Measurements from ENCODE around the gene METTL24. TPM values are rescaled to one million over a fixed set of nuclear protein-coding genes. Genes with fewer than 3 reads are reported as not detected.
"Not testable (repeated sequence)": the region's sequence is repeated elsewhere in the genome, so short reads cannot be mapped to it uniquely, and the experiment has no call there.

METTL24 gene
- total RNA-seq, 1 donor from 2014 or later, result not detected

DNA sequence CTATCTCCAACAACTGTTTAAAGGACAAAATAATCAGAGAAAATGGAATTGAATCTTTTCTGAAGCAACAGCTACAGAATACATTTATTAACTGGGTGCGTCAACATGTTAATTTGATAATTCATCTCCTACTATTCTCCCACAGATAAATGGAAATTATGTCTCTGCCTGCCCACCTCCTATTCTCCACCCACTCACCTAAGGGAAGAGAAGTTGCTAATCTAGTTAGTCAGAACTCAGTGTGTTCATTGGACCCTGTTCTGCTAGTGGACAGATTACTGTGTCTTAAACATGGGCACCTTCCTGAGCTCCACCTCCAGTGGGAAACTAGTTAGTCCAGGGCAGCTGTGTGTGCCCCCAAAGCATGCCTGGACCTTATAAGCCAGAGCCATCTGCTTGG is 41.0 kb downstream of the METTL24 start:
- no peak for DNase-seq (ENCODE audit: low read depth in 2 of 2)

DNA sequence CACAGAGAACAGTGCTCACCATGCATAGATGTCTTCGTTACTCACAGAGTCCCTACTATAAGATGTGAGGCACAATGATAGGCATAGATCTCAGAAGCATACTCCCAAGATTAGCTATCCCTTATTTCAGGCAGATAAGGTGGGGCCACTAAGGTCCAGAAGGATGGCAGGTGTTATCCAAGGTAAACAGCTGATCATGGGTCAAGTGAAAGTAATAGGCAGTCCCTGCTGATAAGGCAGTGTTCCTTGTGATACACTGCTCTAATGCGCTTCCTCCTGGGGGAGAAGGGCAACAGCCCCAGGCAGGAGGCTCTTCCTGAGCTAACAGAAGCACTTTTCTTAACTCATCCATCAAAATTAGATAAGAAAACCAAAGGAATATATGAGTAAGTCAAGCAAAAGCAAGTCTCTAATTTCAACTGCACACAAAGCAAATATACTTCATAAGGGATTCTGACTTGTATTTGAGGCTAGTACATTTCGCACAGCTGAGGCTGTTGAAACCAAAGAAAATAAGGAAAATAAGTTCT is 42.2 kb downstream of the METTL24 start:
- DNase-seq (ENCODE audit: low read depth in 2 of 2), result no peak

DNA sequence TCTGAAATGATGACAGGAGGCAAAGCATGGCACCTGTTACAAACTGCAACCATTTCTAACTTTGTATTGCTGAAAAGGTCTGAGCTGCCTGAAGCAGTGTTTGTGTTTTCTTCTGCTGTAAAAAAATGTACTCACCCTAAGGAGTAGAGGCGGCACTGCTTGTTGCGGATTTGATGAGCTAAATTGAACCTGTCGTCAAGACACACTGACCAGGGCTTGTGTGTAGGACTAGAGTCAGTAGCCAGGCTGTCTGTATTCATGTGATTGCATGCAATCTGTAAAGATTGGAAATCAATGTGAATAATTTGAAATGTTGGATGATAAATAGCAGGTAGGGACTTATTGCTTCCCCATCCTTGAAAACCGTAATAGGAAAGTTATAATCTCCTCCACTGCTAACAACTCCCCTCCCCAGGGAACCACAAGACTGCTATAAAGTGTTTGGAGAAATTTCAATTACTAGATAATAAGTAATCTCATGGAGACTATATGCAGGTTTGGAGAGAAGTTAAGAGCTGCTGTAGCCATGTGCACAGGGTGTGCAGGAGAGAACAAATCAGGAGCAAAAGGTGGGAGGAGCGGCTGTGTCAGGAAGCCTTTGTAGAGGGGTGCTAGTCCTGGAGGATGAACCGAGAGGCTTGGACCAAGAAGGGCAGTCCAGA is 42.8 kb downstream of the METTL24 start:
- no peak for DNase-seq (ENCODE audit: low read depth in 2 of 2)

DNA sequence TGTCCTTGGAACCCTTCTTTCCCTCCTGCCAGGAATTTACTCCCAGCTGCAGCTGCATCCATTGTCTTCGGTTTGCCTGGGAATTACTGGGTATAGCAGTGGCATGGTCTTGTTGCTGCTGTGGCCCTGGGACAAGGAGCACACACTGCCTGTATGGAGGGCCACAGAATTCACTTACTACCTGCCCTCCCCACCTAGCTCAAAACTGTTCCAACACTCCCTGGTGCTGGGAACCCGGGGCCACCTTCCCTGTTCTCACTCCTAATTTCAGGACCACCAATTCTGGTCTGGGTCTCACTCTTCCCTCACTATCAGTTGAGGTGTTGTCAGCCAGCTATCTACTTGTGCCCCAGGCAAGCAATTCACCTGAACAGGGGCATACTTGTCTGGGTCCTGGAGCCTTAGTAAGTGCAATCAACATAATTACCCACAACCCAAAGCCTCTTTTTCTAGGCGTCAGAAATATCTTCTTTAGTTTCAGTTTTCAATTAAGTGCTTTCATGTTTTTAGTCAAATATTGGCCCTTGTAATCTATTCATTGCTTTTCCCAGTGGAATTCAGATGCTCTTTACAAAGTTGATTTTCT is 47.2 kb downstream of the METTL24 start:
- DNase-seq (ENCODE audit: low read depth in 2 of 2), result no peak

DNA sequence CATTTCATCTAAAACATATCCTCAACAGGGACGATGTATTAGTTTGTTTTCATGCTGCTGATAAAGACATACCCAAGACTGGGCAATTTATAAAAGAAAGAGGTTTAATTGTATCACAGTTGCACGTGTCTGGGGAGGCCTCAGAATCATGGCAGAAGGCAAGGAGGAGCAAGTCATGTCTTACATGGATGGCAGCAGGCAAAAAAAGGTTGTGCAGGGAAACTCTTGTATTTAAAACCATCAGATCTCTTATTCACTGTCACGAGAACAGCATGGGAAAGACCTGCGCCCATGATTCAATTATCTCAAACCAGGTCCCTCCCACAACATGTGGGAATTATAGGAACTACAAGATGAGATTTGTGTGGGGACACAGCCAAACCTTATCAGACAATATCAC is 48.7 kb downstream of the METTL24 start:
- DNase-seq (ENCODE audit: low read depth in 2 of 2), result not testable (repeated sequence)

DNA sequence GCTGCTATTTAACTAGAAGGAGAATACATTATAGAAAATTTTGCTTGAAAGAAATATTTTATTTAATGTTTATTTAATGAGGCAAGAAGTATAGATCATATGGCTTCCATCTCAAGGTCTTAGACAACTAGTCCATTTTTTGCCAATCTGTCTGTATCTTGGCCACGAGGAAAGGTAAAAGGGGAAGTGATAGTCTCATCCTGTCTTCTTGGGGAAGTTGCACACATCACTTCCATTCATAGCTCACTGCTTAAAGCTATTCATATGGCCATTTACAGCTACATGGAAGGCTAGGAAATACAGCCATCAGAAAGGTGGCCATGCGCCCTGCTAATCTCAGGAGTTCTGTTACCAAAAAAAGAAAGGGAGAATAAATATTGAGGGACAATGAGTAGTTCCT is 50.8 kb downstream of the METTL24 start:
- no peak for DNase-seq (ENCODE audit: low read depth in 2 of 2)

DNA sequence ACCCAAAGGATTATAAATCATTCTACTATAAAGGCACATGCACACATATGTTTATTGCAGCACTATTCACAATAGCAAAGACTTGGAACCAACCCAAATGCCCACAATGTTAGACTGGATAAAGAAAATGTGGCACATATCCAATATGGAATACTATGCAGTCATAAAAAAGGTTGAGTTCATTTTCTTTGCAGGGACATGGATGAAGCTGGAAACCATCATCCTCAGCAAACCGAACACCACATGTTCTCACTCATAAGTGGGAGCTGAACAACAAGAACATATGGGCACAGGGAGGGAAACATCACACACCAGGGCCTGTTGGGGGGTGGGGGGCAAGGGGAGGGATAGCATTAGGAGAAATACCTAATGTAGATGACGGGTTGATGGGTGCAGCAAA is 52.3 kb downstream of the METTL24 start:
- not testable (repeated sequence) for DNase-seq (ENCODE audit: low read depth in 2 of 2)

DNA sequence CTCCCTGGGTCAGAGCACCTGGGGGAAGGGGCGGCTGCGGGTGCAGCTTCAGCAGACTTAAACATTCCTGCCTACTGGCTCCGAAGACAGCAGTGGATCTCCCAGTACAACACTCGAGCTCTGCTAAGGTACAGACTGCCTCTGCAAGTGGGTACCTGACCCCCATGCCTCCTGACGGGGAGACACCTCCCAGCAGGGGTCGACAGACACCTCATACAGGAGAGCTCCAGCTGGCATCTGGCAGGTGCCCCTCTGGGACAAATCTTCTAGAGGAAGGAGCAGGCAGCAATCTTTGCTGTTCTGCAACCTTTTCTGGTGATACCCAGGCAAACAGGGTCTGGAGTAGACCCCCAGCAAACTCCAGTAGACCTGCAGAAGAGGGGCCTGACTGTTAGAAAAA is 54.5 kb downstream of the METTL24 start:
- not testable (repeated sequence) for DNase-seq (ENCODE audit: low read depth in 2 of 2)

DNA sequence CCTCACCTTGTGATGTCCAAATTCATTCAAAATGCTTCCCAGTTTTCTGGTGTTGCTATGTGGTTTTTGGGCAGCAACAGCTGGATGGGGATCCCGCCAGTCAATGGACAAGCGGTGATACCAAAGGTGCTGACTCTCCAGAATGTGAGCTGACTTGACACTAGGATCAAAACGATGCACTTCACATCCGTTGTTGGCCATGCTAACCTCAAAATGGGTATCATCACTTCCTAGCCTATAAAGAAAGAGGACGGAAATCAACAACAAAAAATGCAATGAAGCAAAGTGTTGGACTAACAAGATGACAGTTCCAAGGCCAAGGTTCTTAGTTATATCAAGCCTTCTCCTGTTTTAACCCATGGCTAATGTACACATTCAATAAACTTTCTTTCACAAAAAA is 59.2 kb downstream of the METTL24 start:
- DNase-seq (ENCODE audit: low read depth in 2 of 2), result no peak

DNA sequence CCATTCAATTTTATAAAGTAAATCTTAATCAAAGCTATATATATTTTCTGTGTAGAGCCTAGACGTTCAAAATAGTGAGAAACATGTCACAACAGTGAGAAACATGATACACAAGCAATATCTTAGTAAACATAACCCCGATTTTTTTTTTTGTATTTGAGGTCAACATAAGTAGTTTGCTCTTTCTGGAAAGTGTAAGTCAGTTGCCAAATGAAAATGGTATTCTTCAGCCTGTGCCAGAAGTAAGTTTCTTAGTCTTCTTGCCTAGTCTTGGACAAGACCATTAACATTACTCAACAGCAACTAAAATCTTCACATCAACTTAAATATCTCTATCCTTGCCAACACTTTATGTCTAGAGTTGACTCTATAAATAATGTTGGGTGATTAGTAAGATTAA is 59.7 kb downstream of the METTL24 start:
- no peak for DNase-seq (ENCODE audit: low read depth in 2 of 2)

DNA sequence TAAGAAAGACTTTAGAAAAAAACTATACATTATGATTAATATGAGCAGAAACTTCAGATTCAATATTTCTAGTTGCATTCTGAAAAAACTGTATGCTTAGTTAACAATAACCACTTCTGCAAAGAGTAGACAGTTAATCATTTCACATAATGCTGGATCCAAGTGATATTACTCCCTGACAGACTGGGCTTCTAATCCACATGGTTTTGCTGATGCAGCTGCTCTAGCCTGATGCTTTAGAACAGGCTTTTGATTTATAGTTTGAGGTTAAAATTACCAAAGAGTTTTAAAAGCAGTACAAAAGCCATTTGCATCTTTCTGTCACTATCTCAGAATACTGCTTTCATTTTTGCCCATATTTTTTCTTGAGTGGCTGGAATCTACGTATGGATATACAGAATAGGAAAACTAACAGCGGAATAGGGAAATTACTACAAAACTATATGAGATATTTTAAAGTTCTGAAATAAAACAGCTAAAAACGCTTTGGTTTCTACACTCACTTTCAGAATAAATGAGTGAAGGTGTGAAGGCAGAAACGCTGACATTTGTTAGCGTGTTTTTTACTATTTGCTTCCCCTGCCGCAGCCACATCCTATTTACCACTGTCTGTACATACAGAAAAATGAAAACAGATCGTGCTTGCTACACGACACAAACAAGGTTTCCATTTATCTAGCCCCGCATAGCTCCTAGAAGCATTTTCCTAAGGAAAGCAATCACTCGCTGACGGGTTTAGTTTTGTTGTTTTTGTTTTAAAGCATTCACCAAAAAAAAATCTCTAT is 61.7 kb downstream of the METTL24 start:
- no peak for DNase-seq (ENCODE audit: low read depth in 2 of 2)

DNA sequence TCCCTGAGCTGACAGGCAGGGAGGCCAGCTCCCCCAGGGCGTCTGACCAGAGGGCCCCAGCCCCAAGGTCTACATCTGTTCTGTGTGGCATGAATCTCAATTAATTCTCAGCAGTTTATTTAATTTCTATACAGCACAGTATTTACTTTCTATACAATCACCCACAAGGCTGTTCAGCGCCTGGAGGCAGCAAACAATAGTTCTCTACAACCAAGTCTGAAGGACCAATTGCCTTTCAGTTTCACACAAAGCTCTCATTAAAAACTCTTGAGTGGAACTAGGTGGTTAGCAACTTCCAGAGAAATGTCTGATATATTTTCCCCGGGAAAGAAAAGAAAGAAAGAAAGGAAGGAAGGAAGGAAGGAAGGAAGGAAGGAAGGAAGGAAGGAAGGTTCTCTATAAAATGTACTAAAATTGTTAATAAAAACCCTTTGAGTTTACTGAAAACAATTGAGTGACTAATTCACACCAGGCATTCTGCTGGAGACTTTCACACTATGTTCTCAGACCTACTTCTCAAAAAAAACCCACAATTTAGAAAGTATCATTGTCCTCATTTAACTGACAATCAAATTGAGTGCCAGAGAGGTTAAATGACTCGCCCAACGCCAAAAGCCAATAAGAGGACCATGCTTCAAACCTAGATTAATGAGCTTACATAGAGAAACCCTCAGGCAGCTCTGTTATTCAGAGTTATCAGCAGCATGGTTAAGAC is 62.5 kb downstream of the METTL24 start:
- no peak for DNase-seq (ENCODE audit: low read depth in 2 of 2)

DNA sequence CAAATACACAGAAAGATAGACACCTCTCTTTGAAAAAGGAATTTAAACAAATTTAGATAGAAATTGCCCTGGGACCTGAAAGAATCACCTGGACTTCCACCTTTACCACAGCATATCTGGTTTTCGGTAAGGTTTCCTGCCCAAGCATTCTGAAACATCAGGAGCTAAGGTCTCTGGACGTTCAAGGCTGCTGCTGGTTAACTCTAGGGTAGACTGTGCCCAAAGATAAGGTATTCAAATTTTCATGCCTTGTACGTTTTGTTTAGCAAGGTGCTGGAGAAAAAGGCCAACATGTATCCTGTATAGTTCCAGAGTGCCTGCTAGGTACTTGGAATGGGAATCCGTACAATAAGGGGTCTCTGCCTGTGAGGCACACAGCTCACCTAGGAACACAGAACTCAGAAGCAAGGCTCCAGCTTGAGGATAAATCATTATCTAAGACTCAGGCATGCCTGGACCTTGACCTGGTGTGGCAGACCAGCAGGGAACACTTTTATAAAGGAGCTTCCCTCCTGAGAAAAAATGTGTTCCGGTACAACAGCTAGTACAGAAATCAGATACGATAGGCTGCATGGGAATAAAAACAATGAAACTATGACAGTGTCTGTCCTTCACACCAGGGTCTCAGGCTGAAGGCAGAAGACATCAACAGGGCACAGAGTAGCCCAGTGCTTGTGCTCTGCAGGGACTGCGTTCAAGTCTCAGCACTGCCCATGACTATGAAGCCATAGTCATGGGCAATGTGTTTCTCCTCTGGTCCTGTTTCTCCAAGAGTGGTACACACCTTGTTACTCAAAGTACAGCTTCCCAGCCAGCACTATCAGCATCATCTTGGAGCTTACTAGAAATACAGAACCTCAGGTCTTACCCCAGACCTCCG is 70.4 kb downstream of the METTL24 start:
- DNase-seq (ENCODE audit: low read depth in 2 of 2), result no peak

DNA sequence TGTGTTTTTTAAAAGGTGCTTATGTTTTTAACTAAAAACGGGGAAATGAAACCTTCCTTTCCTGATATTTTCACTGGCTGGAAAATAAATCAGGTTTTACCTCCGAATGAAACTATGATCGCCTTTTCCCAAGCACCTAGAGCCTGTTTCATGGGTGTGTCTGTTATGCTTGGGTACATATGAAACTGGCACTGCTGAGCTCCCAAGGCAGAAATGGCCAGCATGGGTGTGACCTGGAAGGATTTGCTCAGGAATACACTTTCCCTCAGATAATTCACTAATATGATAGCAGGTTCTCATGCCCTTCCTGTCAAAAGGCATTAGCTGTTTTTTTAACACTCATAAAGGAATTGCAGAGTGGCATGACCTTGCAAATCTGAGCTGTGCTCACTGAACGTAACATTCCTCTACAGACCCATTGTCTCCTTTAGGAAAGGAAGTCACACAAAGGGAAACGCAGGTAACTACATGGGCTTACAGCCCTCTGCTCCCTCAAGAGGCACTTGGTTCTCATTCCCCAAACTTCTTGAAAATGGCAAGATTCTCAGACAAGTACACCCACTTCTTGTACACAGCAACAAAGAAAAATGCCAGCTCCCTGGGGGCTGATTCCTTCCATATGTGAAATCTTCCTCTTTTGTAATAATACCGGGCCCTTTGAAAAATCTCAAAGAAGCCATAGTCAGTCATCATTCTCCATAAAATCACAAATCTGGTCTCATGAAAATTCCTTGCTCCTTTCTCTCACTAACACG is 72.7 kb downstream of the METTL24 start:
- DNase-seq (ENCODE audit: low read depth in 2 of 2), result no peak

DNA sequence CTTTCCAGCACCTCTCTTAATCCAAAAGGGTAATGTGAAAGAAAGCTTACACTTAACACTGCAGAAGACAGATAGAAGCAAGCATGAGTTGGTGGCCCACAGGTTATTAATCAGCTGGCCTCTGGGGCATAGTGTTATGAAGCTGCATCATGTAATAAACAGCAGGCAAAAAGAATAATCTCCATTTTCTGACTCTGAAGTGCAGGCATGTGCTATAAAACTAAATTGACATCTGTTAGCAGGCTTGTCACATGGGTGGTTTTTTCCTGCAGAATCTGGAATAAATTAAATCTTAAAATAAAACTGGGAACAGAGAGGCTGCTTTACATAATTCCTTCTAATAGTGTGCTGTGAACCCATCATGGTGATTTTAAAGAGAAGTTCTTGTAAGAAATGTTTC is 73.3 kb downstream of the METTL24 start:
- no peak for DNase-seq (ENCODE audit: low read depth in 2 of 2)

DNA sequence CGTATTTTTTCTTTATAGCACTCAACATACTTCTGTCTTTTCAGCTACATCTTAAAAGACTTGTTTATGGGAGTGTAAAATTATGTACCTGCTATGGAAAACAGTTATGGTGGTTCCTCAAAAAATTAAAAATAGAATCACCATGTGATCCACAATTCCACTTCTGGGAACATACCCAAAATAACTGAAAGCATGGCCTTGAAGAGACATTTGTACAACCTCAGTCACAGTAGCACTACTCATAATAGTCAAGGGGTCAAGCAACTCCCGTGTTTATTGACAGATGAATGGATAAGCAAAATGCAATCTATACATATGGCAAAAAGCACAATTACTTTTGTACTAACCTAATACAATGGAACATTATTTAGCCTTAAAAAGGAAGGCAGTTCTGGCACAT is 74.5 kb downstream of the METTL24 start:
- no peak for DNase-seq (ENCODE audit: low read depth in 2 of 2)

DNA sequence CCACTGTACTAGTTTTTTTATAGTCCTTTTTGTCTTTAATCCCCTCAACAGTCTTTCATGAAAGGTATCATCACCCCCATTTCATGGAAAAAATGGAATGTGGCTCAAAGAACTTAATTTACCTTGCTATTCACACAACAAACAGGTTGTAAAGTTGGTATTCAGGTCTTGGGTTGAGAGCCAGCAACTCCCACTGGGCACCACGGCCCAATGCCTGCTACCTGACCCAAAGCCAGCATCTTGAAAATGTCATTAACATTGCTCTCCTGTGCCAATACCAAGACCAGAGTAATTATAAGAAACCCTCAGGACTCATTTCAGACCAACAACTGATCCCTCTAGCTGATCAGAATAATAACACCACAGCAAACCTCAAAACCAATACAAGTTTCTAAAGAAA is 75.7 kb downstream of the METTL24 start:
- DNase-seq (ENCODE audit: low read depth in 2 of 2), result no peak

DNA sequence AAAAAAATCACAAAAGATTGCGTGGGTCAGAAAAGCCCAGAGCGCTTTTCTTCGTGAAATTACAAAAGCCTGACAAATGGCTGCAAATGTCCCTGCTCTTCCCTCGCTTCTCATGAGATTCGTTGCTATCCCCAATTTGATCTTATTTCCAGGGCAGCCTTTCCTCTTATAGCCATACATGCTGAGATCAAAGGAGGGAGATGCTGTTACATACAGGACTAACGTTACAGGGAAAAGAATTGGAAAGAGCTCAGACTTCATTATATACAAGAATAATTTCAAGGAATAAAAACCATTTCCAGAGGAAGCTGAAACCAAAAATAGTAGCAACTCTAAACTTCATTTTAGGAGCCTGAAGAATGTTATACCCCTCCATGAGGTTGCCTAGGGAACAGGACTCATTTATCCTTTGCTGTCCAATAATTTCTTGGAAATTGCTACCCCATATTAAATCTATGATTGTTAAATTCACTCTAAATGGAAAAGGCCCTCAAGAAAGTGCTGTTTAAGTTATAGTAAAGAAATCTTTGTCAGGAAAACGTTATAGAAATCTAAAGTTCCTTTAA is 81.0 kb downstream of the METTL24 start:
- no peak for DNase-seq (ENCODE audit: low read depth in 2 of 2)

DNA sequence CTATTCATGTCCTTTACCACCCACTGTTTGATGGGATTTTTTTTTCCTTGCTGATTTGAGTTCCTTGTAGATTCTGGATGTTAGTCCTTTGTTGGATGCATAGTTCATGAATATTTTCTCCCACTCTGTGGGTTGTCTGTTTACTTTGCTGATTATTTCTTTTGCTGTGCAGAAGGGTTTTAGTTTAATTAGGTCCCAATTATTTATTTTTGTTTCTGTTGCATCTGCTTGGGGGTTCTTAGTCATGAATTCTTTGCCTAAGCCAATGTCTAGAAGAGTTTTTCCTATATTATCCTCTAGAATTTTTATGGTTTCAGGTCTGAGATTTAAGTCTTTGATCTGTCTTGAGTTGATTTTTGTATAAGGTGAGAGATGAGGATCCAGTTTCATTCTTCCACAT is 85.4 kb downstream of the METTL24 start:
- not testable (repeated sequence) for DNase-seq (ENCODE audit: low read depth in 2 of 2)

DNA sequence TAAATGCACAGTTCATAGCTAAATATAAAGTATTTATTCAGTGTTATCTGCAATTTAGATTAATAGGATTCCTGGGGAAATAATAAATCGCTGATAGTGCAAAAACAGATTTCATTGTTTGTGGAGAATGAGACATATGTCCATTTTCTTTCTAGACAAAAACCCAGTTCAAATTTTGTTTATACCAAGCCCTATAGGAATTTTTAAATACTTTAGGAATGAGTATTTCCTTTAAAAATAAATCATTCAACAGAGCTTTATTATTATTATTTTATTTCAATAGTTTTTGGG is 86.5 kb downstream of the METTL24 start:
- no peak for DNase-seq (ENCODE audit: low read depth in 2 of 2)

All from lung microvascular endothelial cell (primary cell).